HEK293 (cell line): ENCODE data around the gene SYNE1.

Experiments
- CTCF ChIA-PET: fragments of 350-600 bp; formaldehyde crosslinking; extraction: SDS; loops from one replicate; lab custom pipeline; 2021; ENCODE audit warnings: antibody characterized with exemption; lab: Yijun Ruan, JAX
- POLR2A ChIA-PET: fragments of 300-600 bp; formaldehyde crosslinking; extraction: SDS; loops from one replicate; lab custom pipeline; 2020; ENCODE audit warnings: antibody characterized with exemption, inconsistent platforms; lab: Yijun Ruan, JAX
- H3K27ac ChIP-seq: fragments of 200-500 bp; sonication (Bioruptor generic); 2 replicates; pipeline ENCODE4 v1.5.1; 2014; ENCODE audit warnings: low read depth, low read length, control low read depth, inconsistent platforms; ENCODE audit errors: extremely low read depth
- H3K36me3 ChIP-seq, 2 experiments: fragments of 200-500 bp in 1 of 2; sonication (Bioruptor generic) in 1 of 2; 1 replicate in 1 of 2; 2 replicates in 1 of 2; pipeline ENCODE4 v1.5.1; 2014 to 2017; ENCODE audit warnings: inconsistent platforms in 2 of 2, low read length in 2 of 2; ENCODE audit not compliant: control insufficient read depth in 2 of 2, insufficient read depth in 1 of 2
- H3K4me1 ChIP-seq: fragments of 200-500 bp; sonication (Bioruptor generic); 2 replicates; pipeline ENCODE4 v1.5.1; 2014; ENCODE audit warnings: mild to moderate bottlenecking, low read length, inconsistent platforms; ENCODE audit not compliant: control insufficient read depth, insufficient read depth
- H3K4me3 ChIP-seq: 2 replicates; pipeline ENCODE4 v1.5.1; 2011; ENCODE audit warnings: low read depth, mild to moderate bottlenecking, control low read depth, low read length, moderate library complexity
- H3K9me3 ChIP-seq: fragments of 200-500 bp; sonication (Bioruptor generic); 2 replicates; pipeline ENCODE4 v1.5.1; 2014; ENCODE audit warnings: low read depth, low read length, inconsistent platforms; ENCODE audit not compliant: control insufficient read depth, insufficient read depth
- BCL11B ChIP-seq: fragments of 450-650 bp; formaldehyde crosslinking; IDR thresholded peaks from 2 replicates; pipeline ENCODE4 v1.5.1; 2016; ENCODE audit warnings: low read depth, missing biosample characterization, missing genetic modification characterization
- KLF1 ChIP-seq: fragments of 450-650 bp; formaldehyde crosslinking; IDR thresholded peaks from 2 replicates; pipeline ENCODE4 v1.5.1; 2016; ENCODE audit warnings: missing biosample characterization, missing genetic modification characterization
- KLF9 ChIP-seq: fragments of 450-650 bp; formaldehyde crosslinking; IDR thresholded peaks from 2 replicates; pipeline ENCODE4 v1.5.1; 2016; ENCODE audit warnings: missing biosample characterization, missing genetic modification characterization, low read depth
- SP2 ChIP-seq: fragments of 450-650 bp; formaldehyde crosslinking; IDR thresholded peaks from 2 replicates; pipeline ENCODE4 v1.5.1; 2016; ENCODE audit warnings: missing biosample characterization, missing genetic modification characterization
- ZBTB7A ChIP-seq: fragments of 450-650 bp; formaldehyde crosslinking; IDR thresholded peaks from 2 replicates; pipeline ENCODE4 v1.5.1; 2016; ENCODE audit warnings: low read depth, missing biosample characterization, missing genetic modification characterization
- ZFP37 ChIP-seq: fragments of 450-650 bp; formaldehyde crosslinking; IDR thresholded peaks from 2 replicates; pipeline ENCODE4 v1.5.1; 2016; ENCODE audit warnings: missing biosample characterization, missing genetic modification characterization
- ZNF138 ChIP-seq: fragments of 450-650 bp; formaldehyde crosslinking; IDR thresholded peaks from 2 replicates; pipeline ENCODE4 v1.5.1; 2016; ENCODE audit warnings: missing biosample characterization, missing genetic modification characterization, borderline replicate concordance
- ZNF174 ChIP-seq: fragments of 450-650 bp; formaldehyde crosslinking; IDR thresholded peaks from 2 replicates; pipeline ENCODE4 v1.5.0; 2017; ENCODE audit warnings: missing biosample characterization, mild to moderate bottlenecking, missing genetic modification characterization
- ZNF211 ChIP-seq: fragments of 450-650 bp; formaldehyde crosslinking; IDR thresholded peaks from 2 replicates; pipeline ENCODE4 v1.5.1; 2016; ENCODE audit warnings: low read depth, missing biosample characterization, missing genetic modification characterization
- ZNF404 ChIP-seq: fragments of 450-650 bp; formaldehyde crosslinking; IDR thresholded peaks from 2 replicates; pipeline ENCODE4 v1.5.1; 2017; ENCODE audit warnings: missing biosample characterization, missing genetic modification characterization
- ZNF571 ChIP-seq: fragments of 450-650 bp; formaldehyde crosslinking; IDR thresholded peaks from 2 replicates; pipeline ENCODE4 v1.5.0; 2017; ENCODE audit warnings: missing biosample characterization, missing genetic modification characterization
- TF ChIP-seq, protein P1 (sequence below): fragments of 450-650 bp; formaldehyde crosslinking; conservative IDR thresholded peaks from 2 replicates; pipeline ENCODE4 v1.5.1; 2016; ENCODE audit warnings: low read depth, missing biosample characterization, missing genetic modification characterization
- TF ChIP-seq, protein P2 (sequence below): fragments of 450-650 bp; formaldehyde crosslinking; IDR thresholded peaks from 2 replicates; pipeline ENCODE4 v1.5.1; 2017; ENCODE audit warnings: missing biosample characterization, missing genetic modification characterization
- TF ChIP-seq, protein P3 (sequence below): sonication (generic); formaldehyde crosslinking; IDR thresholded peaks from 2 replicates; pipeline ENCODE4 v1.8.1; 2022; ENCODE audit warnings: mild to moderate bottlenecking, moderate library complexity, missing genetic modification reagents
- TF ChIP-seq, protein P4 (sequence below): fragments of 450-650 bp; formaldehyde crosslinking; IDR thresholded peaks from 2 replicates; pipeline ENCODE4 v1.5.1; 2017; ENCODE audit warnings: missing biosample characterization, missing genetic modification characterization
- TF ChIP-seq, protein P5 (sequence below): fragments of 450-650 bp; formaldehyde crosslinking; IDR thresholded peaks from 2 replicates; pipeline ENCODE4 v1.5.1; 2016; ENCODE audit warnings: missing biosample characterization, missing genetic modification characterization
- TF ChIP-seq, protein P6 (sequence below): fragments of 450-650 bp; formaldehyde crosslinking; IDR thresholded peaks from 2 replicates; pipeline ENCODE4 v1.5.1; 2016; ENCODE audit warnings: missing biosample characterization, missing genetic modification characterization, borderline replicate concordance

The SYNE1 gene

DNA sequence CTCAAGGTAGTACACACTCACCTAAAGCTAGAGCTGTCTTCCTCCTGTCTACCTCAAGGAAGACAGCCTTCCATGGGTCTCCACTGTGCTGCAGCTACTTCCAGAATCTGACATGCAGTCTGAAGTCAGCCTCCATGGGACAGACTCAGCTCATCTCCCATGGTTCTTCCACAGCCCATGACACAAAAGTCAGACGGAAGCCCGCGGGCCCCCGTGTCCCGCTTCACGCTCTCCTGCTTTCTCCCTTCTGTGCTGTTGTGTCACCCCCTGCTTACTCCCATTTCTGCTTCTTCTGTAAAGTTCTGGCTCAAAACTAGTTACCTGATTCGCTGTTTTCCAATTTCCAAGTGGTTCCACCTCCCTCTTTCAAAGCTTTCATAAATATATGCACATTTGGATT lies 184.5 kb downstream of the SYNE1 start (continued):
- TF ChIP-seq, protein P1, sequence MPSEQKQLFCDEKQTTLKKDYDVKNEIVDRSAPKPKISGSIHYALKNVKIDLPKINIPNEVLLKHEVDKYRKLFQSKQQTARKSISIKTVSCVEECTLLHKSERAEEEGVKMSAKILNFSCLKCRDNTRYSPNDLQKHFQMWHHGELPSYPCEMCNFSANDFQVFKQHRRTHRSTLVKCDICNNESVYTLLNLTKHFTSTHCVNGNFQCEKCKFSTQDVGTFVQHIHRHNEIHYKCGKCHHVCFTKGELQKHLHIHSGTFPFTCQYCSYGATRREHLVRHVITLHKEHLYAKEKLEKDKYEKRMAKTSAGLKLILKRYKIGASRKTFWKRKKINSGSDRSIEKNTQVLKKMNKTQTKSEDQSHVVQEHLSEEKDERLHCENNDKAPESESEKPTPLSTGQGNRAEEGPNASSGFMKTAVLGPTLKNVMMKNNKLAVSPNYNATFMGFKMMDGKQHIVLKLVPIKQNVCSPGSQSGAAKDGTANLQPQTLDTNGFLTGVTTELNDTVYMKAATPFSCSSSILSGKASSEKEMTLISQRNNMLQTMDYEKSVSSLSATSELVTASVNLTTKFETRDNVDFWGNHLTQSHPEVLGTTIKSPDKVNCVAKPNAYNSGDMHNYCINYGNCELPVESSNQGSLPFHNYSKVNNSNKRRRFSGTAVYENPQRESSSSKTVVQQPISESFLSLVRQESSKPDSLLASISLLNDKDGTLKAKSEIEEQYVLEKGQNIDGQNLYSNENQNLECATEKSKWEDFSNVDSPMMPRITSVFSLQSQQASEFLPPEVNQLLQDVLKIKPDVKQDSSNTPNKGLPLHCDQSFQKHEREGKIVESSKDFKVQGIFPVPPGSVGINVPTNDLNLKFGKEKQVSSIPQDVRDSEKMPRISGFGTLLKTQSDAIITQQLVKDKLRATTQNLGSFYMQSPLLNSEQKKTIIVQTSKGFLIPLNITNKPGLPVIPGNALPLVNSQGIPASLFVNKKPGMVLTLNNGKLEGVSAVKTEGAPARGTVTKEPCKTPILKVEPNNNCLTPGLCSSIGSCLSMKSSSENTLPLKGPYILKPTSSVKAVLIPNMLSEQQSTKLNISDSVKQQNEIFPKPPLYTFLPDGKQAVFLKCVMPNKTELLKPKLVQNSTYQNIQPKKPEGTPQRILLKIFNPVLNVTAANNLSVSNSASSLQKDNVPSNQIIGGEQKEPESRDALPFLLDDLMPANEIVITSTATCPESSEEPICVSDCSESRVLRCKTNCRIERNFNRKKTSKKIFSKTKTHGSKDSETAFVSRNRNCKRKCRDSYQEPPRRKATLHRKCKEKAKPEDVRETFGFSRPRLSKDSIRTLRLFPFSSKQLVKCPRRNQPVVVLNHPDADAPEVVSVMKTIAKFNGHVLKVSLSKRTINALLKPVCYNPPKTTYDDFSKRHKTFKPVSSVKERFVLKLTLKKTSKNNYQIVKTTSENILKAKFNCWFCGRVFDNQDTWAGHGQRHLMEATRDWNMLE (tag by site-specific recombination) = no peak
- TF ChIP-seq, protein P2, sequence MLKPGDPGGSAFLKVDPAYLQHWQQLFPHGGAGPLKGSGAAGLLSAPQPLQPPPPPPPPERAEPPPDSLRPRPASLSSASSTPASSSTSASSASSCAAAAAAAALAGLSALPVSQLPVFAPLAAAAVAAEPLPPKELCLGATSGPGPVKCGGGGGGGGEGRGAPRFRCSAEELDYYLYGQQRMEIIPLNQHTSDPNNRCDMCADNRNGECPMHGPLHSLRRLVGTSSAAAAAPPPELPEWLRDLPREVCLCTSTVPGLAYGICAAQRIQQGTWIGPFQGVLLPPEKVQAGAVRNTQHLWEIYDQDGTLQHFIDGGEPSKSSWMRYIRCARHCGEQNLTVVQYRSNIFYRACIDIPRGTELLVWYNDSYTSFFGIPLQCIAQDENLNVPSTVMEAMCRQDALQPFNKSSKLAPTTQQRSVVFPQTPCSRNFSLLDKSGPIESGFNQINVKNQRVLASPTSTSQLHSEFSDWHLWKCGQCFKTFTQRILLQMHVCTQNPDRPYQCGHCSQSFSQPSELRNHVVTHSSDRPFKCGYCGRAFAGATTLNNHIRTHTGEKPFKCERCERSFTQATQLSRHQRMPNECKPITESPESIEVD (tag by site-specific recombination) = no peak
- TF ChIP-seq ZBTB7A (tag by site-specific recombination) (no peak), ZNF404 (tag by site-specific recombination) (no peak), KLF9 (no peak), ZNF174 (no peak)
- TF ChIP-seq, protein P3, sequence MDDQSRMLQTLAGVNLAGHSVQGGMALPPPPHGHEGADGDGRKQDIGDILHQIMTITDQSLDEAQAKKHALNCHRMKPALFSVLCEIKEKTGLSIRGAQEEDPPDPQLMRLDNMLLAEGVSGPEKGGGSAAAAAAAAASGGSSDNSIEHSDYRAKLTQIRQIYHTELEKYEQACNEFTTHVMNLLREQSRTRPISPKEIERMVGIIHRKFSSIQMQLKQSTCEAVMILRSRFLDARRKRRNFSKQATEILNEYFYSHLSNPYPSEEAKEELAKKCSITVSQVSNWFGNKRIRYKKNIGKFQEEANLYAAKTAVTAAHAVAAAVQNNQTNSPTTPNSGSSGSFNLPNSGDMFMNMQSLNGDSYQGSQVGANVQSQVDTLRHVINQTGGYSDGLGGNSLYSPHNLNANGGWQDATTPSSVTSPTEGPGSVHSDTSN (CRISPR knock-in tag) = no peak
- TF ChIP-seq, protein P4, sequence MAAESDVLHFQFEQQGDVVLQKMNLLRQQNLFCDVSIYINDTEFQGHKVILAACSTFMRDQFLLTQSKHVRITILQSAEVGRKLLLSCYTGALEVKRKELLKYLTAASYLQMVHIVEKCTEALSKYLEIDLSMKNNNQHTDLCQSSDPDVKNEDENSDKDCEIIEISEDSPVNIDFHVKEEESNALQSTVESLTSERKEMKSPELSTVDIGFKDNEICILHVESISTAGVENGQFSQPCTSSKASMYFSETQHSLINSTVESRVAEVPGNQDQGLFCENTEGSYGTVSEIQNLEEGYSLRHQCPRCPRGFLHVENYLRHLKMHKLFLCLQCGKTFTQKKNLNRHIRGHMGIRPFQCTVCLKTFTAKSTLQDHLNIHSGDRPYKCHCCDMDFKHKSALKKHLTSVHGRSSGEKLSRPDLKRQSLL (tag by site-specific recombination) = no peak

DNA sequence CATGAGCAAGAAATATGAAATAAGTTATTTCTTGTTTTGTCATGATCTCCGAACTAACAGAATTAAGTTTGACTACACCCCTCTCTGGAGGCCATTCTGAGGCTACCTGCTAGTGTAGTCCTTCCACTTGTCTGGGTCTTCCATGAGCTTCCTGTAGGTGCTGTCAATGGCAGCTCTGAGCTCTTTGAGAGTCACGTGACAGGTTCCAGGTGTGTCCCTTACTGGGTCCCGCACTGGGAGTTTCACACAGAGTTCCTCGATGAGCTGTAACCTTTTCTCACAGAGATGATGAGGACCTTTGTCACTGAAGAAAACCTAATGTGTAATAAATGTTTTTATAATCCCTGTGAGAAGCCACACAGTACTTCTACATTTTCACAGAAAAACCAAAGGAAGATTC lies 186.6 kb downstream of the SYNE1 start:
- Histone ChIP-seq H3K4me3 (no peak overlapping the region), H3K9me3 (no peaks in the 10 kb centered on the region), H3K27ac (no peak overlapping the region), H3K4me1 (no peaks in the 10 kb centered on the region), H3K36me3 (no peaks in the 10 kb centered on the region)
- POLR2A ChIA-PET = no interaction called here
- TF ChIP-seq KLF1 (tag by site-specific recombination) = no peak
- CTCF ChIA-PET = no interaction called here

DNA sequence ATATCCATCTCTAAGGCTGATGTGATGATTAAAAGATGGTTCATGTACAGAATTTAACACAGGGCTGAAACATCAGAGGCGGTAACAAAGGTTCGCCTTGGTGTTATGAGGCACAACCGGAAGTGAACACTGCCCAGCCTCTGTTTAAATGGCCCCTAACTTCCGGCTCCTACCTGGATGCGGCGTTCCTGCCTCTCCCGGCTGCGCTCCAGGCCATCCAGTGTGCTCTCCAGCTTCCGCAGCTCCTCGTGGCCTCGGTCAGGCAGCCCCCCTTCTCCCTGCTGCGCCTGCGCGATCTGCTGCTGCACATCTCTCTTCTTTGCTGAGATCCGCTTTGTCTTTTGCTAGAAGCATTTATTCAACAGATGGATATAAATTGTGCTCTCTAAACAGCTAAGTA lies 195.3 kb downstream of the SYNE1 start:
- Histone ChIP-seq H3K36me3 (no peaks in the 10 kb centered on the region), H3K4me3 (no peak overlapping the region), H3K27ac (no peak overlapping the region), H3K4me1 (no peaks in the 10 kb centered on the region), H3K9me3 (no peaks in the 10 kb centered on the region)
- ChIA-PET POLR2A (no interaction called here), CTCF (interaction anchor here (0.7 kb wide), 1 partner anchor 455 kb away, joined by 3 read pairs; no protein-coding TSS in a partner anchor)
- TF ChIP-seq ZNF571 (tag by site-specific recombination) (no peak), BCL11B (tag by site-specific recombination) (no peak), ZFP37 (tag by site-specific recombination) (no peak), ZNF138 (tag by site-specific recombination) (no peak), SP2 (no peak), ZNF211 (tag by site-specific recombination) (no peak)
- TF ChIP-seq, protein P5, sequence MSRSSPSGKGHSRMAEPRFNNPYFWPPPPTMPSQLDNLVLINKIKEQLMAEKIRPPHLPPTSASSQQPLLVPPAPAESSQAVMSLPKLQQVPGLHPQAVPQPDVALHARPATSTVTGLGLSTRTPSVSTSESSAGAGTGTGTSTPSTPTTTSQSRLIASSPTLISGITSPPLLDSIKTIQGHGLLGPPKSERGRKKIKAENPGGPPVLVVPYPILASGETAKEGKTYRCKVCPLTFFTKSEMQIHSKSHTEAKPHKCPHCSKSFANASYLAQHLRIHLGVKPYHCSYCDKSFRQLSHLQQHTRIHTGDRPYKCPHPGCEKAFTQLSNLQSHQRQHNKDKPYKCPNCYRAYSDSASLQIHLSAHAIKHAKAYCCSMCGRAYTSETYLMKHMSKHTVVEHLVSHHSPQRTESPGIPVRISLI (tag by site-specific recombination) = no peak
- TF ChIP-seq, protein P6, sequence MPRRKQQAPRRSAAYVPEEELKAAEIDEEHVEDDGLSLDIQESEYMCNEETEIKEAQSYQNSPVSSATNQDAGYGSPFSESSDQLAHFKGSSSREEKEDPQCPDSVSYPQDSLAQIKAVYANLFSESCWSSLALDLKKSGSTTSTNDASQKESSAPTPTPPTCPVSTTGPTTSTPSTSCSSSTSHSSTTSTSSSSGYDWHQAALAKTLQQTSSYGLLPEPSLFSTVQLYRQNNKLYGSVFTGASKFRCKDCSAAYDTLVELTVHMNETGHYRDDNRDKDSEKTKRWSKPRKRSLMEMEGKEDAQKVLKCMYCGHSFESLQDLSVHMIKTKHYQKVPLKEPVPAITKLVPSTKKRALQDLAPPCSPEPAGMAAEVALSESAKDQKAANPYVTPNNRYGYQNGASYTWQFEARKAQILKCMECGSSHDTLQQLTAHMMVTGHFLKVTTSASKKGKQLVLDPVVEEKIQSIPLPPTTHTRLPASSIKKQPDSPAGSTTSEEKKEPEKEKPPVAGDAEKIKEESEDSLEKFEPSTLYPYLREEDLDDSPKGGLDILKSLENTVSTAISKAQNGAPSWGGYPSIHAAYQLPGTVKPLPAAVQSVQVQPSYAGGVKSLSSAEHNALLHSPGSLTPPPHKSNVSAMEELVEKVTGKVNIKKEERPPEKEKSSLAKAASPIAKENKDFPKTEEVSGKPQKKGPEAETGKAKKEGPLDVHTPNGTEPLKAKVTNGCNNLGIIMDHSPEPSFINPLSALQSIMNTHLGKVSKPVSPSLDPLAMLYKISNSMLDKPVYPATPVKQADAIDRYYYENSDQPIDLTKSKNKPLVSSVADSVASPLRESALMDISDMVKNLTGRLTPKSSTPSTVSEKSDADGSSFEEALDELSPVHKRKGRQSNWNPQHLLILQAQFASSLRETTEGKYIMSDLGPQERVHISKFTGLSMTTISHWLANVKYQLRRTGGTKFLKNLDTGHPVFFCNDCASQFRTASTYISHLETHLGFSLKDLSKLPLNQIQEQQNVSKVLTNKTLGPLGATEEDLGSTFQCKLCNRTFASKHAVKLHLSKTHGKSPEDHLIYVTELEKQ (tag by site-specific recombination) = no peak
